Skin epidermis (tissue), 12 donors: ENCODE measurements around the gene PIGU.
"Not testable (repeated sequence)": the region's sequence is repeated elsewhere in the genome, so short reads cannot be mapped to it uniquely, and the experiment has no call there.

Experiments used
- H3K27ac ChIP-seq, 21 experiments: fragments of 200-600 bp; sonication (generic) in 11 of 21; one replicate each; pipeline ENCODE4 v1.5.0; 2020; ENCODE audit warnings: mild to moderate bottlenecking in 3 of 21, inconsistent platforms in 2 of 21, moderate library complexity in 2 of 21
- H3K4me3 ChIP-seq, 7 experiments: fragments of 200-600 bp; sonication (generic) in 2 of 7; one replicate each; pipeline ENCODE4 v1.5.0; 2020; ENCODE audit warnings: inconsistent platforms in 2 of 7, mild to moderate bottlenecking in 2 of 7, moderate library complexity in 1 of 7

Gene PIGU

DNA sequence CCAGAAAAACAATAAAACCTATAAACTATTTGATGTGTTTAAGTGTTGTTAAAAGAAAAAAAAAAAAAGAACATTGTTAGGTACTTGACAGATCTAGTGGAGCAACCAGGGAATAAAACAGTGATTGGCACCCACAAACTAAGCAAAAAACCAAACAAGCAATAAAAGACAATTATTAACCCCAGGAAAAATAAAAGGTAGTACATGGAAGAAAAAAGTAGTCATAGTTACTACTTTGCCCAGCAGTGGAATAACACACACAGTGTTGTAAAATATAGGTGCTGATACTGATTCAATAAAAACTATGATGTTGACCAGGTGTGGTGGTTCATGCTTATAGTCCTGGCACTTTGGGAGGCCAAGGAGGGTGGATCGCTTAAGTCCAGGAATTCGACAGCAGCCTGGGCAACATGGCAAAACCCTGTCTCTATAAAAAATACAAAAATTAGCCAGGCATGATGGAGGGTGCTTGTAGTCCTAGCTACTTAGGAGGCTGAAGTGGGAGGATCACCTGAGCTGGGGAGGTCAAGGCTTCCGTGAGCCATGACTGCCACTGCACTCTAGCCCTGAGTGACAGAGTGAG is 43.9 kb downstream of the PIGU start:
- Histone ChIP-seq H3K27ac (no peak overlapping the region), H3K4me3 (no peak overlapping the region)

DNA sequence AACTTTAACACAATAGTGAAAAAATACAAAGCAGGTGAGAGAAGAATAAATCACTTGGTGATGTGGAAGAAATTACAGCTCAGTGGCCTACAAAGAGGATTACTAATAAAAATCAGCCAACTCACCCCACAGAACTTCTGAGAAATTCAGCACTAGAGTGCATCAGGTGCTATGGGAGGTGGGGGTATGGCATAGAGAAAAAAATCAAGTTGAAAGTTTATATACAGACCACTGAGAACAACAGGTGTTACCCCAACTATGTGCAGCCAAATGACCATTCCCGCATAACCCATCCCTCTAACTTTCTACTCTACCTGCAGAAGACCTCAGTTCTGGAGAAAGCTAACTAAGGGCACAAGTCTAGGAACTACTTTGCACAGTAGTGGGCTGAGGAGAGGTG is 47.0 kb downstream of the PIGU start:
- H3K4me3 ChIP-seq, result no peak overlapping the region
- H3K27ac ChIP-seq, result no peak overlapping the region

DNA sequence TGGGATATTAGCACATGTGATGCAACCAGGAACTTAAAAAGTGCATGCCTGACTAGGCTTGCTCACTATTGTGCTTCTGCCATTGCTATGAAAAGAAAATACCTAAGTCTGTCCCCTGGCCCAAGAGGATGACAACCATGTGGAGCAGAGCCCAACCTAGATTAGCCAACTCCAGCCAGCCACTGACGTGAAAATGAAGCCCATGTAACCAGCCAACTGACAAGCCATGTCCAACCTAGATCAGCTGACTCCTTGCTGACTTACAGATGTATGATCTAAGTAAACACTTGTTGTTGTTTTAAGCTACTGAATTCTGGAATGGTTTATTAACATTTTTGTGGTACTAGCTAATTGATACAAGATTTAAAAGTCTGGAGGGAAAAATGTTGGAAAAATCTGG is 47.5 kb downstream of the PIGU start:
- no peak overlapping the region for H3K27ac ChIP-seq

DNA sequence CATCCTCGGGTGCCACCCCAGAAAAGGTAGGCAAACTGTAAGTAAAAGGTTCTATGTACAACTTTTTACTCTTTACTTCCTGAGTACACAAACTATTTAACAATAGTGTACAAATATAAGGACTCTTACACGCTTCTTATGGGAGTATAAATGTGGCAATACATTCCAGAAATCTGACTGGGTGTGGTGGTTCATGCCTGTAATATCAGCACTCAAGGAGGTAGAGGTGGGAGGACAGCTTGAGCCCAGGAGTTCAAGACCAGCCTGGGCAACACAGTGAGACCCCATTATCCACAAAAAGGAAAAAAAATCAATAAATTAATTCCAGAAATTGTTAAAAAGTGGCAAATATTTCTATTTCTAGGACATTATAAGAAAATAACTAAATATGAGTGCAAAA is 48.9 kb downstream of the PIGU start:
- H3K4me3 ChIP-seq, result no peak overlapping the region
- no peak overlapping the region for H3K27ac ChIP-seq

More for the DNA sequence above, 47.5 kb downstream of the PIGU start:
- H3K4me3 ChIP-seq, result no peak overlapping the region

DNA sequence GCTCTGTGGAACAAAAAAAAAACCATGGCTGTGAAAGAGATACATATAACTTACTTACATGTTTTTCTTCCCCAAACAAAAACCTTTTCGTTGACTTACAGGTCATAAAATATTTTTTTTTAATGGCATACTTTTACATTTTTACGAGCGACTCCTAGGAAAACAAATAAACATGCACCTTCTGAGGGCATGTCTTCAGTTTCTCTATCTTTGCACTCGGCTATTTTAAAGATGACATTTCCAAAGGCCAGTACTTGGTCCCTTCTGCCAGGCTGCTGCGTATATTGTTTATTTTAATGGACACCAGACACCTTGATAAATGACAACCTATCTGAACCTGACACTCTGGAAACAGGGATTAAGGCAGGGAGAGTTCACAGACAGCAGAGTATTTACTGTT is 49.4 kb downstream of the PIGU start:
- H3K4me3 ChIP-seq, result no peak overlapping the region
- no peak overlapping the region for H3K27ac ChIP-seq

DNA sequence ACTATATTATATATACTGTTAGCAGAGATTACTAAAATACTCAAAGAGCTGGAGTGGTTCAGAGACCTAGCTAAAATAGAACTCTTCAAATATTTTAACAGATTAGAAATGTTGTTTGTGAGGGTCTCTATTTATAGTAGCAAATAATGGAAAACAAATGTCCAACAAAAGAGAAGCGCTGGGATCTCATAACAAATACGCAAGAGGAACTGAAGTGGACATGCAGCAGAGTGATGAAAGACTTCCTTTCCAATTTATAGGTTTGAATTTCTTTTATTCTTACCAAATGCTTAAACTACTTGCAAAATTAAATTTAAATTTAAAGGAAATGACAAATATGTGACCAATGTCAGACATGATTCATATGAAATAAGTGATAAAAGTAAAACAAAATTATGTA is 49.9 kb downstream of the PIGU start:
- Histone ChIP-seq H3K4me3 (no peak overlapping the region), H3K27ac (no peak overlapping the region)

DNA sequence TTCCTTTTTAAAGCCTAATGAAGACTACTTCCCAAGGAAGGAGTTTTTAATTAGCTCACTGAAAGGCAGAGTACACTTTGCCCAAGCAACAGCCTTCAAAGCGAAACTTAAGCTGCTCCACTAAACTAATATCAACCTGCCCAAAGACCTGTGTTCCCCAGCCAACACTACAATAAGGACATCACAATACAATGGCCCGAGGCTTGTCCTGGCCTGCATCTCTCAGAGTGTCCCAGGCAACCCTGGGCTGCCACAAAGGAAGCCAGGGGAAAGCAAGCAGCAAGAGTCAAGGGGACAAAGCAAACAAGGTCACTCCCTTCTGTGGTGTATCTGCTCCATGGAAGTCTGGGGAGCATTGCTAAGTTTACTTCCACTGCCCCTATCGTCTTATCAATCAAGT is 52.3 kb downstream of the PIGU start:
- Histone ChIP-seq H3K27ac (peak overlapping the region in 1 of 21 experiments; percentile 27), H3K4me3 (no peak overlapping the region)

DNA sequence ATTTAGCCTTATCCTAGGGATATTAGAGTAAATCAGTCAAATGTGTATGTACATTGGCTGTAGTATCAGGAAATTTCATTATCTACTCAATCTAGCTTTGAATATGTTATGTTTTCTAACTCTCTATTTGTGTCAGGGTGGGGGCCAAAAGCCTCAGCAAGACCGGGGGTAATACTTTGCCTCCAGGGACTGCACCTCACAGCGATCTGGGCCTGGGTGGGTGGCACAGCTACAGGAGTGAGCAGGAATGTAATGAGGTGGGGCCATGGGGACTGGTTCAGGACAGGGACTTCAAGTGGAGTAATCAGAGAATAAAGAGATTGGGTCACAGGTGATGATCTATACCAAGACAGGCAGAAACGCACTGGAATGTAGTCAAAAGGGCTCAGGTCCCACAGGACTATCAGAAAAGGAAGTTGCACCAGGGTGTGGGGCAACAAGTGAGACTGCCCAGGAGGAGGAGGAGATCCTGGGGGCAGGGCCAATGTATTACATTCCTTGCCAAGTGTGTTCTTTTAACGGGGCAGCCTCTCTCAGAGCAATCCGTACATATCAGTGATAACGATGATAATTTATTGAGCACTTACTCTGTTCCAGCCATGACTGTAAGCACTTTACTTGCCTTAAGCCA is 54.0 kb downstream of the PIGU start:
- Histone ChIP-seq H3K4me3 (no peak overlapping the region), H3K27ac (peak overlapping the region in 1 of 21 experiments; percentile 55)

DNA sequence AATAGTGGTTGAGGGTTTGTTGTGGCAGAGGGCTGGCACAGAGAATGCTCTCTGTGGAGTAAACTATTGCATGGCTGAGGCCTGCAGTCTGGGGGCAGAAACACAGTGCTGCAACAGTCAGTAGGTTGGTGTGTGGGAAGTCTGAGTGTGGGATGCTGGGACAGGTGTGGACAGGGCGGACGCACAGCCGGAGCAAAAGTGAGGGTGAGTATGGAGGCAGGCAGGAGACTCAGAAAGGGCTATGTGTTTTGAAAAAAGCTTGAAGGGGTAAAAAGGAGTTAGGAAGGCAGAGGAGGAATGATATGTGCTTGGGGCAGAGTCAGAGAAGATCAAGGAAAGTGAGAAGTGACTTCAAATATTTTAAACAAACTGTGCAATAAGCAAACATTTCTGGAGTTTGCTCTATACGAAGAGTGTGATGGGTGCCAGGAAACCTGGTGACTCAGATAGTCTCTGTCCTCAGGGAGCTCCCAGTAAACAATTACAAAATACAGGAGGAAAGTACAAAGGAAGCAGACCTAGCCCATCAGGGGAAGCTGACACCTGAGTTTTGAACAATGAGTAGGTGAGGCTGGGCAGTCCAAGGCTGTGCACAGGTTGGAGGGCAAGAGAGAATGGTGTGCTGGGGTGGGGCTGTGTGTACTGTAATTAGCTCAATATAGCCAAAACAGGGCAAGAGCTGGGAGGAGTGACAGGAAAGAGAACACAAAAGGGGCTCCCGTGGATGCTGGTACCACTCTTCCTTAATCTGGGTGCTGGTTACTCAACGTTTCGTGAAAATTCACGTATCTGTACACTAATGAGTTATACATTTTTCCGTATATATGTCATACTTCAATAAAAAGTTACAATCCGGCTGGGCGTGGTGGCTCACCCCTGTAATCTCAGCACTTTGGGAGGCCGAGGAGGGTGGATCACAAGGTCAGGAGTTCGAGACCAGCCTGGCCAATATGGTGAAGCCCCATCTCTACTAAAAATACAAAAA is 55.2 kb downstream of the PIGU start:
- peak overlapping the region in 9 of 21 experiments; percentile 26 to 58 (median 37) for H3K27ac ChIP-seq
- no peak overlapping the region for H3K4me3 ChIP-seq

DNA sequence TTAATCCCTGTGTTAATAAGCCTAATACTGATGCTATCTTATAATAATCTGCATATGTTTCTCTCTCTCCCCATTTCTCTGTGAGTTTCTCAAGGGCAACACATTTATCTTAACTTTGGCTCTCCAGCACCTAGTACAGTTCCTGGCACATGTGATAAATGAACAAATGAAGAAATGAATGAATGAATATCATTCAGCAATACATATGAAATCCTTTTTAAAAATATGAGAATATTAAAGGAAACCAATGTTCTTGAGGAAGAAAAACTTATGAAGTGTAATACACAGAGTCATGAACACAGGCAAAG is 55.9 kb downstream of the PIGU start:
- H3K4me3 ChIP-seq, result no peak overlapping the region
- H3K27ac ChIP-seq, result peak overlapping the region in 8 of 21 experiments; percentile 26 to 58 (median 35)

DNA sequence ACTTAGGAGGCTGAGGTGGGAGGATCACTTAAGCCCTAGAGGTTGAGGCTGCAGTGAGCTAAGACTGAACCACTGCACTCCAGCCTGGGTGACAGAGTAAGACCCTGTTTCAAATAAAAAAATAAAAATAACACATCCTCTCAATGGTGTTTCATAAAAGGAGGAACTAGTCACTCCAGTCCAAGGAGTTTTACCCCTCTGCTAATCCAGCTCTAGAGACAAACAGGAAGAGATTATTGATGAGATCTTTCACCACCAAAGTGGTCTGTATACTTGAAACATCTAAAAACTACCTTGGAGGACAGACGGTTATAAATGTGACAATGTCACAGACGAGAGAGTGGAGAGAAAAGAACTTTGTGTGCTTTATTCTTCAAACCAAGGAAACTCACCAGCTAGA is 58.2 kb downstream of the PIGU start:
- Histone ChIP-seq H3K4me3 (no peak overlapping the region), H3K27ac (no peak overlapping the region)

DNA sequence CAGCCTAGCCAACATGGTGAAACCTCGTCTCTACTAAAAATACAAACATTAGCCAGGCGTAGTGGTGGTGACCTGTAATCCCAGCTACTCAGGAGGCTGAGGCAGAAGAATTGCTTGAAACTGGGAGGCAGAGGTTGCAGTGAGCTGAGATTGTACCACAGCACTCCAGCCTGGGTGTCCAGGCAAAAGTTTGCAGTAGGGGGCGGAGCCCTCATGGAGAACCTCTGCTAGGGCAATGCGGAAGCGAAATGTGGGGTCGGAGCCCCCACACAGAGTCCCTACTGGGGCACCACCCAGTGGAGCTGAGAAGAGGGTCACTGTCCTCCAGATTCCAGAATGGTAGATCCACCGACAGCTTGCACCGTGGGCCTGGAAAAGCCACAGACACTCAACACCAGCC is 60.0 kb downstream of the PIGU start:
- H3K27ac ChIP-seq, H3K4me3 ChIP-seq: not testable (repeated sequence)

DNA sequence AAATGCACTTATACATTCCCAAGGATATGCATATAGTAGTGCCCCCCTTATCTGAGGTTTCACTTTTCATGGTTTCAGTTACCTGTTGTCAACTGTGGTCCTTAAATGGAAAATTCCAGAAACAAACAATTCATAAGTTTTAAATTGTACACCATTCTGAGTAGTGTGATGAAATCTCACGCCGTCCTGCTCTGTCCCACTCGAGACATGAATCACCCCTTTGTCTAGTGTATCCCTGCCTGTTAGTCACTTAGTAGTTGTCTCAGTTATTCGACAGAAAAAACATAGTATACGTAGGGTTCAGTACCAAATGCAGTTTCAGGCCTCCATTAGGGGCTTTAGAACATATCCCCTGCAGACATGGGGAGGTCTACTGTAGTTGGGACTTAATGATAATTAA is 61.4 kb downstream of the PIGU start:
- Histone ChIP-seq H3K4me3 (no peak overlapping the region), H3K27ac (no peak overlapping the region)

DNA sequence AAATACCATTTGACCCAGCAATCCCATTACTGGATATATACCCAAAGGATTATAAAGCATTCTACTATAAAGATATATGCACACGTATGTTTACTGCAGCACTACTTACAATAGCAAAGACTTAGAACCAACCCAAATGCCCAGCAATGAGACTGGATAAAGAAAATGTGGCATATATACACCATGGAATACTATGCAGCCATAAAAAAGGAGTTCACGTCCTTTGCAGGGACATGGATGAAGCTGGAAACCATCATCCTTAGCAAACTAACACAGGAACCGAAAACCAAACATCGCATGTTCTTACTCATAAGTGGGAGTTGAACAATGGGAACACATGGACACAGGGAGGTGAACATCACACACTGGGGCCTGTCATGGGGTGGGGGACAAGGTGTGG is 64.9 kb downstream of the PIGU start:
- H3K27ac ChIP-seq, H3K4me3 ChIP-seq: not testable (repeated sequence)

DNA sequence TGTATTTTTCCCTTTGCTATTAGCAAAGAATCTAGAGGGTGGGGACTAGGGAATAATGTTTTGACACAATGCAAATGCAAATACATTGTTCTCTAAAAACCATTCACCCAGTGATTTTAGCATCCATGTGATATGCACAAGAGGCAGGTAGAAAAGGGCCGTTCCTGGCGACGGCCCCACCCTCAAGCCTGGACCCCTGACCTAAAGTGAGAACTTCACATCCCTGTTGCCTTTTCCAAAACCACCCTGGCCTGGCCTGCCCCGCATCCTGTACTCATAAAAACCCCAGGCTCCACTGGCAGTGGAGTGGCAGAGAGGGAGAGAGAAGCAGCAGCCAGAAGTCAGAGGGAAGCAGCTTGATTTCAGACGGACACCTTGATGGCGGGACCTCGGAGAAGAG is 69.8 kb downstream of the PIGU start:
- Histone ChIP-seq H3K27ac (no peak overlapping the region), H3K4me3 (no peak overlapping the region)

DNA sequence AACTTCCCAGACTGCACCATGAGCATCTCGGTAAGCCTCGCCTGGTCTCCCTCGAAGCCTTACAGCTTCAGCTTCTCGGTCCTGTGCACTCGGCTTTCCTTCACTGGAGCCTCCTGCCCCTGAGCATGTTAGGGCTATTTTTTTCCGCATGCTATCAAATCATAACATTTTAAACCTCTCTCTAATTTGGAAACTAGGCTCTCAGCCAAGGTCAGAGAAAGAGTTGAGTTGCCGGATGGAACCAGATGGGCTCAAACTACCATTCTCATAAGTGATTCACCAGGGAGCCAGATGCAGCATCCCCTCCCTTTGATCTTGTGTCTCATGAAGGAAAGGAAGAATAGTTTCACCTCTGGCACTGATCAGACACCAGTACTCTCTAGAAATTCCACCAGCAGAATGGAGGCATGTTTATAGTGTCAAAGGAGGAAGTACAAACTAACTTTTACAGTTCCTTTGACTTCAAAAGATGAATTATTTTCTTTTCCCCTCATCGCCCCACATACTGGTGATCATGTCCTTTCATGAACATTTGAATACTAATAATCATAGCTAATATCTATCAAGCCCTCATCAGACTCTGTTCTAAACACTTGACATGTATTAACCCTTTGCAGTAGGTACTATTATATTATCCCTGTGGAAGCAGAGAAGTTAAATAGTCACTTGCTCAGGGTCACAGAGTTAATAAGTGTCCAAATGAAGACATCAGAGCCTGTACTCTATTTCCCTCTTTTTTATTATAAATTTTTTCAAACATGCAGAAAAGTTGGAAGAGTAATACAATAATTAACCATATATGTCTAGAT is 71.7 kb downstream of the PIGU start:
- Histone ChIP-seq H3K4me3 (no peak overlapping the region), H3K27ac (no peak overlapping the region)

DNA sequence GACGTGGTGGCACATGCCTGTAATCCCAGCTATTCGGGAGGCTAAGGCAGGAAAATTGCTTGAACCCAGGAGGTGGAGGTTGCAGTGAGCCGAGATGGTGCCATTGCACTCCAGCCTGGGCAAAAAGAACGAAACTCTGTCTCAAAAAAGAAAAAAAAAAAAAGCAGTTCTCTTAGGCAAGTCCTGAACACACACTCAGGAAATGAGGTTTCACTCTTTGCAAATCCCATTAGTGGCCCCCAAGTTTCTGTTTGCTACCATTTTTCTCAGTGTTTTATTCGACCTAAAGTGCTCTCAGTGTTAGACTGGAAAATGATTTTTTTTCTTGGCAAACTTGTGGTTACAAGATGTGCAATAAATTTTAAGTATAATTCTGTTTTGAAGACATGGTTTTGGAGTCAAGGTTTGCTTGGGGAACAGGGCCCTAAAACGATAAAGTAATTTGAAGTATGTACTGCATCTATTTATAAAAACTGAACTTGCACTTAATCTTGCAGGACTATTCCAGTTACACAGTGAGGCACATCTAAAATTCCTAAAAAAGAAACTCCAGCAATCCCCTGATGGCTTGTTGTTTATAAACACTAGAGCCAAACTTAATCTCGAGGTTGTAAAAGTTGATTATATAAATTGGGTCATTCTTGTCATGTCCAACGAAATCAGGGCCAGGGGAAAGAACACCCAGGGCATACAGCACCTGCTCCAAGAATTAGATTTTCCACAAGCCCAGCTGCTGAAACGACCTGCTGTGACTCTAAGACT is 75.8 kb downstream of the PIGU start:
- Histone ChIP-seq H3K4me3 (no peak overlapping the region), H3K27ac (no peak overlapping the region)

DNA sequence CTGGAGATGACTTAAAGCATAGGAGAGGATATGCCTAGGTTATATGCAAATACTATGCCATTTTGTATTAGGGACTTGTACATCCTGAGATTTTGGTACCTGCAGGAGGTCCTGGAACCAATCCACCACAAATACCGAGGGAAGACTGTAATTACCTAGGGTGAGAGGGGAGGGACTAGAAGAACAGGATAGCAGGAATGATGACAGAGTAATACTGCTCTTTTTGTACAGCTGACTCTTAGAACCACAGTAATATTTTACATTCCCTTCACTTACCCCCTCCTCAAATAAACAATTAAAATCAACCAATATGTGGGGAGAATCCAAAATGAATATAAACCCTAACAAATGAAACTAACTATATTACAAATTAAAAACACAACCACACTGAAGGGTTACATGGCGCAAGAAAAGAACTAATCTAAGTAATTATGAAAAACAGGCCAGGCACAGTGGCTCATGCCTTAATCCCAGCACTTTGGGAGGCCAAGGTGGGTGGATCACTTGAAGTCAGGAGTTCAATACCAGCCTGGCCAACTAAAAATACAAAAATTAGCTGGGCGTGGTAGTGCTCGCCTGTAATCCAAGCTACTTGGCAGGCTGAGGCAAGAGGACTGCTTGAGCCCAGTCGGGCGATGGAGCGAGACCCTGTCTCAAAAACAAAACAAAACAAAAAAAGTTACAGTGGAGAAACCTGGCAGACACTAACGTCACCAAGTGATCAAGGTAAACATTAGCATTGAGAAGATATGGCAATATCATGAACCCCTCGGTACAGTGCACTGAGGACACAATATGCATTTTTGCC is 81.3 kb downstream of the PIGU start:
- Histone ChIP-seq H3K4me3 (no peak overlapping the region), H3K27ac (no peak overlapping the region)
